ENCODE data around the gene MCM10.
"Not testable (repeated sequence)": the region's sequence is repeated elsewhere in the genome, so short reads cannot be mapped to it uniquely, and the experiment has no call there.

Gene MCM10

GRCh38 chr10:13147161-13147560, 14.2 kb upstream of the MCM10 start:
- TF ChIP-seq, protein P1, sequence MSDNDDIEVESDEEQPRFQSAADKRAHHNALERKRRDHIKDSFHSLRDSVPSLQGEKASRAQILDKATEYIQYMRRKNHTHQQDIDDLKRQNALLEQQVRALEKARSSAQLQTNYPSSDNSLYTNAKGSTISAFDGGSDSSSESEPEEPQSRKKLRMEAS (IDR thresholded peaks at IDR 0.05; ENCODE audit: low read depth, low read length): no peak
- TF ChIP-seq, protein P2, sequence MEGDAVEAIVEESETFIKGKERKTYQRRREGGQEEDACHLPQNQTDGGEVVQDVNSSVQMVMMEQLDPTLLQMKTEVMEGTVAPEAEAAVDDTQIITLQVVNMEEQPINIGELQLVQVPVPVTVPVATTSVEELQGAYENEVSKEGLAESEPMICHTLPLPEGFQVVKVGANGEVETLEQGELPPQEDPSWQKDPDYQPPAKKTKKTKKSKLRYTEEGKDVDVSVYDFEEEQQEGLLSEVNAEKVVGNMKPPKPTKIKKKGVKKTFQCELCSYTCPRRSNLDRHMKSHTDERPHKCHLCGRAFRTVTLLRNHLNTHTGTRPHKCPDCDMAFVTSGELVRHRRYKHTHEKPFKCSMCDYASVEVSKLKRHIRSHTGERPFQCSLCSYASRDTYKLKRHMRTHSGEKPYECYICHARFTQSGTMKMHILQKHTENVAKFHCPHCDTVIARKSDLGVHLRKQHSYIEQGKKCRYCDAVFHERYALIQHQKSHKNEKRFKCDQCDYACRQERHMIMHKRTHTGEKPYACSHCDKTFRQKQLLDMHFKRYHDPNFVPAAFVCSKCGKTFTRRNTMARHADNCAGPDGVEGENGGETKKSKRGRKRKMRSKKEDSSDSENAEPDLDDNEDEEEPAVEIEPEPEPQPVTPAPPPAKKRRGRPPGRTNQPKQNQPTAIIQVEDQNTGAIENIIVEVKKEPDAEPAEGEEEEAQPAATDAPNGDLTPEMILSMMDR (IDR thresholded peaks at IDR 0.05; ENCODE audit: low read depth, low read length): no peak
- TF ChIP-seq MYC (IDR thresholded peaks at IDR 0.05; ENCODE audit: low read depth, low read length) (no peak), POLR2A (IDR thresholded peaks at IDR 0.05; ENCODE audit: extremely low read depth, insufficient read length) (no peak)
- H3K4me3 ChIP-seq (ENCODE audit: low read depth, low read length): no peak overlapping the region
- no peak for DNase-seq (ENCODE audit: low read depth)

DNA sequence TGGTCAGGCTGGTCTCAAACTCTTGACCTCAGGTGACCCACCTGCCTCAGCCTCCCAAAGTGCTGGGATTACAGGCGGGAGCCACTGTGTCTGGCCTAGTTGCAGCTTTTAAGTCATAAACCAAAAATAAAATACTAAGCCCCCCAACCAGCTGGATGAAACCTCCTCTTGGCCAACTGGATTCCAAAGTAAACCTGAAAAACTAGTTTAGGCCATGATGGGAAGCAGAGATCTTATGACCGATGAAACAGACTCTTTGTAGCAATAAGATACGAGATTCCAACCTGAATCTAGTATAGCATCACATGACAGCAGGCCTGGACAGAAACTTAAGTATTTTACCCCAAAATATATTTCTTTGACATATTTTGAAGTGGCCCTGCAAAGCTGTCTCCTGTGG, 9.1 kb upstream of the MCM10 start:
- H3K4me3 ChIP-seq (ENCODE audit: low read depth, low read length): no peak overlapping the region

DNA sequence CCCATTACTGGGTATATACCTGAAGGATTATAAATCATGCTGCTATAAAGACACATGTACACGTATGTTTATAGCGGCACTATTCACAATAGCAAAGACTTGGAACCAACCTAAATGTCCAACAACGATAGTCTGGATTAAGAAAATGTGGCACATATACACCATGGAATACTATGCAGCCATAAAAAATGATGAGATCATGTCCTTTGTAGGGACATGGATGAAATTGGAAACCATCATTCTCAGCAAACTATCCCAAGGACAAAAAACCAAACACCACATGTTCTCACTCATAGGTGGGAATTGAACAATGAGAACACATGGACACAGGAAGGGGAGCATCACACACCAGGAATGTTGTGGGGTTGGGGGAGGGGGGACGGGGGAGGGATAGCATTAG, 5.5 kb upstream of the MCM10 start:
- not testable (repeated sequence) for DNase-seq (ENCODE audit: low read depth); H3K4me3 ChIP-seq (ENCODE audit: low read depth, low read length)

More for the DNA sequence above, 9.1 kb upstream of the MCM10 start:
- TF ChIP-seq MYC (IDR thresholded peaks at IDR 0.05; ENCODE audit: low read depth, low read length) (no peak), POLR2A (IDR thresholded peaks at IDR 0.05; ENCODE audit: extremely low read depth, insufficient read length) (no peak)
- TF ChIP-seq, protein P2 (IDR thresholded peaks at IDR 0.05; ENCODE audit: low read depth, low read length): no peak
- TF ChIP-seq, protein P1 (IDR thresholded peaks at IDR 0.05; ENCODE audit: low read depth, low read length): no peak
- DNase-seq (ENCODE audit: low read depth): no peak

GRCh38 chr10:13158401-13158800, 3.0 kb upstream of the MCM10 start:
- no peak for TF ChIP-seq MYC (IDR thresholded peaks at IDR 0.05; ENCODE audit: low read depth, low read length)
- TF ChIP-seq POLR2A (IDR thresholded peaks at IDR 0.05; ENCODE audit: extremely low read depth, insufficient read length): no peak
- TF ChIP-seq, protein P1 (IDR thresholded peaks at IDR 0.05; ENCODE audit: low read depth, low read length): no peak
- TF ChIP-seq, protein P2 (IDR thresholded peaks at IDR 0.05; ENCODE audit: low read depth, low read length): no peak
- peak; percentile 46 for DNase-seq (ENCODE audit: low read depth)
- H3K4me3 ChIP-seq (ENCODE audit: low read depth, low read length): peak overlapping the region; percentile 61

DNA sequence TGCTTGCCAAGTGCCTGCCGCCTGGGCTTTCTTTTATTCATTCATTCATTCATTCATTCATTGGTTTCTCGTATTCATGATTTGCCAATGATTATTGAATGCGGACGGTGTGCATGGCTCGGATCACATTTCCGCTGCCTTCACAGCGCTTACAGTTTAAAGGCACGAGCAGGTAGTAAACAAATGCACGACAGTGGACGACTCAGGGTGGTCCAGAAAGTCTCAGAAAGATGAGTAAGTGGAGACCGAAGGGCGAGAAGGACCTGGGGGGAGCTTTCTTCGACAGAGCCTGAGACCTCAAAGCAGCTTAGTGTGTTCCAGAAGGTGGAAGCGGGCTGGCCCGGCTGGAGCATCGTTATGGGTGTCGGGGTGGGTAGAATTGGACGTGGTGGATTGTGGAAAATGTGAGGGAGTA, 506 bp downstream of the MCM10 start:
- H3K4me3 ChIP-seq (ENCODE audit: low read depth, low read length): peak overlapping the region; percentile 90
- DNase-seq (ENCODE audit: low read depth): no peak
- TF ChIP-seq, protein P1 (IDR thresholded peaks at IDR 0.05; ENCODE audit: low read depth, low read length): no peak
- TF ChIP-seq POLR2A (IDR thresholded peaks at IDR 0.05; ENCODE audit: extremely low read depth, insufficient read length) (no peak), MYC (IDR thresholded peaks at IDR 0.05; ENCODE audit: low read depth, low read length) (no peak)
- TF ChIP-seq, protein P2 (IDR thresholded peaks at IDR 0.05; ENCODE audit: low read depth, low read length): no peak

- no peak overlapping the region for H3K4me3 ChIP-seq (ENCODE audit: low read depth, low read length)
- TF ChIP-seq, protein P1 (IDR thresholded peaks at IDR 0.05; ENCODE audit: low read depth, low read length): no peak
- TF ChIP-seq MYC (IDR thresholded peaks at IDR 0.05; ENCODE audit: low read depth, low read length) (no peak), POLR2A (IDR thresholded peaks at IDR 0.05; ENCODE audit: extremely low read depth, insufficient read length) (no peak)
- TF ChIP-seq, protein P2 (IDR thresholded peaks at IDR 0.05; ENCODE audit: low read depth, low read length): no peak
- no peak for DNase-seq (ENCODE audit: low read depth)
Observed at GRCh38 chr10:13163859-13164258, 2.5 kb downstream of the MCM10 start.

Measured in NB4 (cell line).